Bronchial epithelial cell (primary cell): ENCODE measurements around the gene LYG1. TPM values are rescaled to one million over a fixed set of nuclear protein-coding genes. Genes with fewer than 3 reads are reported as not detected.
"Not testable (repeated sequence)": the region's sequence is repeated elsewhere in the genome, so short reads cannot be mapped to it uniquely, and the experiment has no call there.

Experiments used
- DNase-seq: peaks from one replicate; pipeline ENCODE4 v3.0.0-alpha.2; 2010; ENCODE audit warnings: low read depth
- FAIRE-seq: peaks from 2 replicates; lab custom pipeline; 2011; peaks lifted over from hg19 to GRCh38; lab: Jason Lieb, UNC
- H3K27me3 ChIP-seq: 2 replicates; pipeline ENCODE4 v1.5.1; 2011; ENCODE audit warnings: low read length; ENCODE audit not compliant: control insufficient read depth, insufficient read depth
- H3K36me3 ChIP-seq: 2 replicates; pipeline ENCODE4 v1.5.1; 2011; ENCODE audit warnings: low read length; ENCODE audit not compliant: control insufficient read depth, insufficient read depth
- H3K4me3 ChIP-seq: 2 replicates; pipeline ENCODE4 v1.5.1; 2011; ENCODE audit warnings: mild to moderate bottlenecking, low read depth, low read length, control low read depth
- CTCF ChIP-seq: IDR thresholded peaks from 2 replicates; pipeline ENCODE4 v1.5.1; 2011; ENCODE audit warnings: mild to moderate bottlenecking, moderate library complexity, low read length, control low read depth, inconsistent platforms; ENCODE audit not compliant: insufficient read depth, severe bottlenecking
- total RNA-seq: library from RNA; depleted of rRNA; stranded (reverse); fragments of >200 nt; gene quantifications from 2 replicates; pipeline ENCODE4 v1.2.1, GENCODE V29; 2014

LYG1 gene
- total RNA-seq, 1 donor from 2014 or later = 0.26 TPM

GRCh38 chr2:99278793-99279291 lies 22.2 kb downstream of the LYG1 start:
- TF ChIP-seq CTCF = no peak
- no peaks in the 10 kb centered on the region for H3K36me3 ChIP-seq
- FAIRE-seq = no peak
- H3K27me3 ChIP-seq = no peaks in the 10 kb centered on the region
- peak; percentile 72 for DNase-seq
- H3K4me3 ChIP-seq = no peak overlapping the region

GRCh38 chr2:99278195-99278765 lies 22.7 kb downstream of the LYG1 start:
- not testable (repeated sequence) for H3K27me3 ChIP-seq, FAIRE-seq, H3K36me3 ChIP-seq, DNase-seq, H3K4me3 ChIP-seq

DNA sequence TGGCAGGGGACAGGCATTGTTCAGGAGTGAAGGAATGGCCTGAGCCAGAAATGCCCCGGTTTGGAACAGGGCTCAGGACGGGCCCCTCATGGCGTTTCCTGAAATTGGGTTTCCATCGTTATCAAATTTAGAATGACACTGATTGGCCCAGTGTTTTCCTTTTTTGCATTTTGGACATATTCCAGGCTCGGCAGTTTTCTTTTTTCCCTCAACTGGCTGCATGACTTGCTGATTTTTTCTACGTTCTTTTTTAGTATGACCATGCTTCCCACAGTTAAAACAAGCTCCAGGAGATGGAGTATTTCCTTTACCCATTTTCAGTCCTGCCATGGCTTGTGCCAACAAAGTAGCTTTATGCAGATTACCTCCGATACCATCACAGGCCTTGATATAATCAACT lies 25.1 kb downstream of the LYG1 start:
- no peak for FAIRE-seq
- Histone ChIP-seq H3K4me3 (no peak overlapping the region), H3K27me3 (no peaks in the 10 kb centered on the region), H3K36me3 (no peaks in the 10 kb centered on the region)
- no peak for TF ChIP-seq CTCF
- DNase-seq = no peak

GRCh38 chr2:99261242-99261641 lies 39.8 kb downstream of the LYG1 start:
- FAIRE-seq (no peak), DNase-seq (peak; percentile 63)
- no peaks in the 10 kb centered on the region for H3K36me3 ChIP-seq
- H3K27me3 ChIP-seq = no peaks in the 10 kb centered on the region
- no peak for TF ChIP-seq CTCF
- H3K4me3 ChIP-seq = no peak overlapping the region

- DNase-seq = no peak
- no peak for TF ChIP-seq CTCF
- Histone ChIP-seq H3K36me3 (no peaks in the 10 kb centered on the region), H3K4me3 (no peak overlapping the region), H3K27me3 (no peaks in the 10 kb centered on the region)
- FAIRE-seq = no peak
Observed at GRCh38 chr2:99260184-99260583, 40.8 kb downstream of the LYG1 start.

GRCh38 chr2:99259465-99259864 lies 41.5 kb downstream of the LYG1 start:
- Histone ChIP-seq H3K4me3 (no peak overlapping the region), H3K27me3 (no peaks in the 10 kb centered on the region), H3K36me3 (no peaks in the 10 kb centered on the region)
- no peak for FAIRE-seq
- no peak for TF ChIP-seq CTCF
- DNase-seq = no peak
